Panc1 (cell line): ENCODE measurements around the gene C1QTNF12. TPM values are rescaled to one million over a fixed set of nuclear protein-coding genes. Genes with fewer than 3 reads are reported as not detected.

ENCODE experiments used
- ATAC-seq: fragments of 200-7000 bp; cut with Tn5 transposase; 2 replicates; pipeline ENCODE4 v1.9.1; 2020; ENCODE audit warnings: mild to moderate bottlenecking, moderate library complexity
- BruUV-seq: library from RNA; stranded (reverse); fragments of 400-500 nt; replicated peaks from 2 replicates; lab custom pipeline; 2021; lab: Mats Ljungman, UMichigan
- CTCF ChIA-PET: fragments of 300-600 bp; sonication (Branson Sonifier 250); formaldehyde crosslinking; loops from one replicate; lab custom pipeline; 2022; ENCODE audit warnings: antibody characterized with exemption; lab: Charles Lee
- POLR2A ChIA-PET: fragments of 300-600 bp; sonication (Branson Sonifier 250); formaldehyde crosslinking; loops from one replicate; lab custom pipeline; 2022; ENCODE audit warnings: antibody characterized with exemption; lab: Charles Lee
- DNase-seq: peaks from one replicate; pipeline ENCODE4 v3.0.0-alpha.2; 2010; ENCODE audit warnings: low read depth, low spot score
- H3K27ac ChIP-seq: 2 replicates; pipeline ENCODE4 v1.5.1; 2011; ENCODE audit warnings: mild to moderate bottlenecking, low read length, inconsistent platforms
- H3K27me3 ChIP-seq: fragments of 200-500 bp; sonication (Bioruptor generic); 2 replicates; pipeline ENCODE4 v1.6.0; 2014; ENCODE audit warnings: low read length, inconsistent platforms; ENCODE audit not compliant: control insufficient read depth, insufficient read depth
- H3K36me3 ChIP-seq: fragments of 200-500 bp; sonication (Bioruptor generic); 2 replicates; pipeline ENCODE4 v1.5.1; 2014; ENCODE audit warnings: inconsistent platforms, mild to moderate bottlenecking, low read length, moderate library complexity; ENCODE audit not compliant: control insufficient read depth, insufficient read depth
- H3K4me1 ChIP-seq: 2 replicates; pipeline ENCODE4 v1.5.1; 2011; ENCODE audit warnings: inconsistent platforms, mild to moderate bottlenecking, low read length, moderate library complexity; ENCODE audit not compliant: control insufficient read depth, insufficient read depth
- H3K4me3 ChIP-seq, 2 experiments: 2 replicates each; pipeline ENCODE4 v1.5.1; 2011 to 2012; ENCODE audit warnings: low read depth in 2 of 2, low read length in 2 of 2, mild to moderate bottlenecking in 2 of 2, inconsistent platforms in 1 of 2, moderate library complexity in 1 of 2
- H3K9me3 ChIP-seq: fragments of 200-500 bp; sonication (Bioruptor generic); 2 replicates; pipeline ENCODE4 v1.5.1; 2014; ENCODE audit warnings: low read depth, mild to moderate bottlenecking, inconsistent platforms, low read length, moderate library complexity; ENCODE audit not compliant: control insufficient read depth, insufficient read depth
- CTCF ChIP-seq: fragments of 450-650 bp; IDR thresholded peaks from 2 replicates; pipeline ENCODE4 v1.5.1; 2017; ENCODE audit warnings: mild to moderate bottlenecking
- POLR2AphosphoS5 ChIP-seq: IDR thresholded peaks from 2 replicates; pipeline ENCODE4 v1.6.1; 2012; ENCODE audit warnings: mild to moderate bottlenecking, low read depth, low read length, moderate library complexity
- SIN3A ChIP-seq: IDR thresholded peaks from 2 replicates; pipeline ENCODE4 v1.6.1; 2012; ENCODE audit warnings: low read depth, mild to moderate bottlenecking, low read length, moderate library complexity, borderline replicate concordance; ENCODE audit not compliant: insufficient read depth
- TCF7L2 ChIP-seq: IDR thresholded peaks from 2 replicates; pipeline ENCODE4 v1.6.1; 2011; ENCODE audit warnings: mild to moderate bottlenecking, low read depth, low read length, inconsistent platforms
- in situ Hi-C: cut with HindIII; loops from 2 replicates; pipeline ENCODE4 v1.10.0; 2016; ENCODE audit warnings: low sequenced_read_pairs, low pct_unique_long_range_greater_than_20kb
- intact Hi-C: fragments of 100-400 bp; cut with micrococcal nuclease; formaldehyde crosslinking; loops from one replicate; pipeline ENCODE4 v1.10.0; 2022; ENCODE audit not compliant: unreplicated experiment
- total RNA-seq: library from RNA; stranded (reverse); gene quantifications from one replicate; pipeline ENCODE4 v1.2.1, GENCODE V29; 2021; ENCODE audit not compliant: unreplicated experiment
- TF ChIP-seq, protein P1 (sequence below), 2 experiments: IDR thresholded peaks; 2 replicates each; pipeline ENCODE4 v1.6.1; 2011 to 2012; ENCODE audit warnings: low read depth in 2 of 2, control low read depth in 1 of 2, low read length in 1 of 2, mild to moderate bottlenecking in 1 of 2, moderate library complexity in 1 of 2; ENCODE audit not compliant: insufficient read depth in 1 of 2

The C1QTNF12 gene
- total RNA-seq, 1 experiment from 2014 or later: 41.4 TPM

DNA sequence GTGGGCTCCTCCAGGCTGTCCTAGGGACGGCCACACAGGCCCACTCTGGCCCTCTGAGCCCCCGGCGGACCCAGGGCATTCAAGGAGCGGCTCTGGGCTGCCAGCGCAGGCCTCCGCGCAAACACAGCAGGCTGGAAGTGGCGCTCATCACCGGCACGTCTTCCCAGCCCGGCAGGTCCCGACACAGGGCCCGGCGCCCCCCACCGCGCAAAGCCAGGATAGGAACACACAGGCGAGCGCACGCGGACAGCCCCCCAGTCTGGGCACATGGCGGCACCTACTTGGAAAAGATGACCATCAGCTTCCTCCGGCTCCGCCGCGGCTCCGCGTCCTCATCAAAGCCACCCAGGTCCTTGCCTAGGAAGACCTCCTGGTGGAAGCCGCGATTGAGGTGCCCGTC lies 18.3 kb downstream of the C1QTNF12 start:
- CTCF ChIA-PET: no interaction called here
- DNase-seq: no peak
- TF ChIP-seq TCF7L2 (no peak), SIN3A (no peak)
- TF ChIP-seq, protein P1, sequence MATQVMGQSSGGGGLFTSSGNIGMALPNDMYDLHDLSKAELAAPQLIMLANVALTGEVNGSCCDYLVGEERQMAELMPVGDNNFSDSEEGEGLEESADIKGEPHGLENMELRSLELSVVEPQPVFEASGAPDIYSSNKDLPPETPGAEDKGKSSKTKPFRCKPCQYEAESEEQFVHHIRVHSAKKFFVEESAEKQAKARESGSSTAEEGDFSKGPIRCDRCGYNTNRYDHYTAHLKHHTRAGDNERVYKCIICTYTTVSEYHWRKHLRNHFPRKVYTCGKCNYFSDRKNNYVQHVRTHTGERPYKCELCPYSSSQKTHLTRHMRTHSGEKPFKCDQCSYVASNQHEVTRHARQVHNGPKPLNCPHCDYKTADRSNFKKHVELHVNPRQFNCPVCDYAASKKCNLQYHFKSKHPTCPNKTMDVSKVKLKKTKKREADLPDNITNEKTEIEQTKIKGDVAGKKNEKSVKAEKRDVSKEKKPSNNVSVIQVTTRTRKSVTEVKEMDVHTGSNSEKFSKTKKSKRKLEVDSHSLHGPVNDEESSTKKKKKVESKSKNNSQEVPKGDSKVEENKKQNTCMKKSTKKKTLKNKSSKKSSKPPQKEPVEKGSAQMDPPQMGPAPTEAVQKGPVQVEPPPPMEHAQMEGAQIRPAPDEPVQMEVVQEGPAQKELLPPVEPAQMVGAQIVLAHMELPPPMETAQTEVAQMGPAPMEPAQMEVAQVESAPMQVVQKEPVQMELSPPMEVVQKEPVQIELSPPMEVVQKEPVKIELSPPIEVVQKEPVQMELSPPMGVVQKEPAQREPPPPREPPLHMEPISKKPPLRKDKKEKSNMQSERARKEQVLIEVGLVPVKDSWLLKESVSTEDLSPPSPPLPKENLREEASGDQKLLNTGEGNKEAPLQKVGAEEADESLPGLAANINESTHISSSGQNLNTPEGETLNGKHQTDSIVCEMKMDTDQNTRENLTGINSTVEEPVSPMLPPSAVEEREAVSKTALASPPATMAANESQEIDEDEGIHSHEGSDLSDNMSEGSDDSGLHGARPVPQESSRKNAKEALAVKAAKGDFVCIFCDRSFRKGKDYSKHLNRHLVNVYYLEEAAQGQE (IDR thresholded peaks at IDR 0.05; ENCODE audit: insufficient read depth in 1 of 2, low read depth in 2 of 2, low read length in 1 of 2): no peak
- no TSS peak for BruUV-seq
- no peak for ATAC-seq
- POLR2A ChIA-PET: no interaction called here
- peaks cover 6% of the 10 kb centered on the region for H3K4me1 ChIP-seq
- H3K9me3 ChIP-seq: no peaks in the 10 kb centered on the region
- H3K27me3 ChIP-seq: no peaks in the 10 kb centered on the region
- in situ Hi-C loops: no loop called here
- peaks cover 8% of the 10 kb centered on the region; the same call in 1 of the 2 replicates for H3K36me3 ChIP-seq
- no peak overlapping the region for H3K27ac ChIP-seq
- no peak overlapping the region for H3K4me3 ChIP-seq
- intact Hi-C loops: no loop called here

GRCh38 chr1:1227386-1227785 lies 19.1 kb downstream of the C1QTNF12 start:
- TF ChIP-seq POLR2AphosphoS5 (no peak), SIN3A (no peak), TCF7L2 (no peak), CTCF (no peak)
- TF ChIP-seq, protein P1 (IDR thresholded peaks at IDR 0.05; ENCODE audit: insufficient read depth in 1 of 2, low read depth in 2 of 2, low read length in 1 of 2): no peak
- ChIA-PET POLR2A (no interaction called here), CTCF (no interaction called here)
- ATAC-seq (no peak), DNase-seq (no peak)
- H3K27ac ChIP-seq: no peak overlapping the region
- H3K27me3 ChIP-seq: no peaks in the 10 kb centered on the region
- in situ Hi-C loops: no loop called here
- H3K36me3 ChIP-seq: peaks cover 8% of the 10 kb centered on the region; the same call in 1 of the 2 replicates
- no peak overlapping the region for H3K4me3 ChIP-seq
- intact Hi-C loops: no loop called here
- H3K4me1 ChIP-seq: peaks cover 3% of the 10 kb centered on the region; the same call in 1 of the 2 replicates
- H3K9me3 ChIP-seq: no peaks in the 10 kb centered on the region
- no TSS peak for BruUV-seq
